HG03095 (cell line): ENCODE measurements around the gene EMD.
A peak's percentile ranks its signal among the peaks of the same experiment; 100 is the strongest.
"Not testable (repeated sequence)": the region's sequence is repeated elsewhere in the genome, so short reads cannot be mapped to it uniquely, and the experiment has no call there.

Experiments used
- ATAC-seq: cut with Tn5 transposase; IDR thresholded peaks from one replicate; pipeline ENCODE4 v1.9.1; 2021; ENCODE audit warnings: moderate library complexity; ENCODE audit not compliant: unreplicated experiment

The EMD gene

GRCh38 chrX:154378799-154379568 is at the start of gene EMD:
TSS of gene EMD (plus strand) at chrX:154379295. CDS start at chrX:154379485, 190 bp downstream.
- peak; percentile 71 for ATAC-seq

- no peak for ATAC-seq
Observed at GRCh38 chrX:154332561-154332960, 46.5 kb upstream of the EMD start.

- ATAC-seq: no peak
Observed at GRCh38 chrX:154333116-154333515, 46.0 kb upstream of the EMD start.

GRCh38 chrX:154333837-154334271 is 45.2 kb upstream of the EMD start:
- peak; percentile 80 for ATAC-seq

GRCh38 chrX:154334496-154334895 is 44.6 kb upstream of the EMD start:
- no peak for ATAC-seq

GRCh38 chrX:154341399-154342298 is 37.4 kb upstream of the EMD start:
- peak; percentile 60 for ATAC-seq

- ATAC-seq: not testable (repeated sequence)
Observed at GRCh38 chrX:154343063-154343462, 36.0 kb upstream of the EMD start.

- ATAC-seq: not testable (repeated sequence)
Observed at GRCh38 chrX:154343620-154344019, 35.5 kb upstream of the EMD start.

- ATAC-seq: no peak
Observed at GRCh38 chrX:154348114-154348531, 31.0 kb upstream of the EMD start.

GRCh38 chrX:154348646-154349358 is 30.3 kb upstream of the EMD start:
- no peak for ATAC-seq

- no peak for ATAC-seq
Observed at GRCh38 chrX:154349359-154349935, 29.6 kb upstream of the EMD start.

- no peak for ATAC-seq
Observed at GRCh38 chrX:154349979-154350378, 29.1 kb upstream of the EMD start.

- ATAC-seq: no peak
Observed at GRCh38 chrX:154350429-154351182, 28.5 kb upstream of the EMD start.

GRCh38 chrX:154351183-154352011 is 27.7 kb upstream of the EMD start:
- no peak for ATAC-seq

- no peak for ATAC-seq
Observed at GRCh38 chrX:154352012-154352401, 27.1 kb upstream of the EMD start.

GRCh38 chrX:154352466-154352865 is 26.6 kb upstream of the EMD start:
- no peak for ATAC-seq

- ATAC-seq: no peak
Observed at GRCh38 chrX:154353172-154353843, 25.8 kb upstream of the EMD start.

- no peak for ATAC-seq
Observed at GRCh38 chrX:154354013-154354412, 25.1 kb upstream of the EMD start.

GRCh38 chrX:154354516-154354915 is 24.6 kb upstream of the EMD start:
- no peak for ATAC-seq
